OCI-LY7 (cell line): ENCODE measurements around the gene PPP1R16B. TPM values are rescaled to one million over a fixed set of nuclear protein-coding genes. Genes with fewer than 3 reads are reported as not detected.
"Not testable (repeated sequence)": the region's sequence is repeated elsewhere in the genome, so short reads cannot be mapped to it uniquely, and the experiment has no call there.

Experiments used
- BruUV-seq: library from RNA; stranded (reverse); fragments of 400-500 nt; replicated peaks from 2 replicates; lab custom pipeline; 2021; lab: Mats Ljungman, UMichigan
- CTCF ChIA-PET: fragments of 300-600 bp; sonication (Branson Sonifier 250); formaldehyde crosslinking; loops from one replicate; lab custom pipeline; 2022; ENCODE audit warnings: antibody characterized with exemption; ENCODE audit not compliant: unreplicated experiment; lab: Charles Lee
- POLR2A ChIA-PET: fragments of 300-600 bp; sonication (Branson Sonifier 250); formaldehyde crosslinking; loops from one replicate; lab custom pipeline; 2022; ENCODE audit warnings: antibody characterized with exemption; lab: Charles Lee
- DNase-seq: peaks from one replicate; pipeline ENCODE4 v3.0.0-alpha.2; 2015; ENCODE audit warnings: low spot score
- H2AFZ ChIP-seq: fragments of 200-600 bp; sonication (generic), shearing (Covaris generic); 2 replicates; pipeline ENCODE4 v1.6.1; 2014; ENCODE audit warnings: mild to moderate bottlenecking, antibody characterized with exemption, low read length, moderate library complexity
- H3K27ac ChIP-seq: fragments of 200-600 bp; sonication (generic); 2 replicates; pipeline ENCODE4 v1.5.1; 2014; ENCODE audit warnings: mixed run types, low read depth, mild to moderate bottlenecking, moderate library complexity, low read length, inconsistent platforms; ENCODE audit not compliant: poor library complexity, severe bottlenecking
- H3K36me3 ChIP-seq: fragments of 200-600 bp; sonication (generic); 2 replicates; pipeline ENCODE4 v1.6.1; 2014; ENCODE audit warnings: mild to moderate bottlenecking, antibody characterized with exemption, low read length, moderate library complexity, mixed read lengths; ENCODE audit not compliant: insufficient read depth
- H3K4me1 ChIP-seq: fragments of 200-600 bp; sonication (generic); 2 replicates; pipeline ENCODE4 v1.5.1; 2014; ENCODE audit warnings: mild to moderate bottlenecking, low read length; ENCODE audit not compliant: insufficient read depth, poor library complexity, severe bottlenecking
- H3K4me2 ChIP-seq: fragments of 200-600 bp; sonication (generic); 2 replicates; pipeline ENCODE4 v1.6.1; 2014; ENCODE audit warnings: mild to moderate bottlenecking, low read length
- H3K4me3 ChIP-seq: fragments of 200-600 bp; sonication (generic); 2 replicates; pipeline ENCODE4 v1.5.1; 2014; ENCODE audit warnings: mild to moderate bottlenecking, low read depth, low read length; ENCODE audit not compliant: poor library complexity, severe bottlenecking
- H3K79me2 ChIP-seq: fragments of 200-600 bp; sonication (generic); 2 replicates; pipeline ENCODE4 v1.6.1; 2016; ENCODE audit warnings: low read depth, mild to moderate bottlenecking, low read length, moderate library complexity, mixed read lengths; ENCODE audit not compliant: insufficient read depth
- H3K9me2 ChIP-seq: fragments of 200-600 bp; sonication (generic); 2 replicates; pipeline ENCODE4 v1.6.1; 2016; ENCODE audit warnings: mild to moderate bottlenecking, low read length, mixed read lengths; ENCODE audit not compliant: insufficient read depth
- H3K9me3 ChIP-seq: fragments of 200-600 bp; sonication (generic); 2 replicates; pipeline ENCODE4 v1.6.1; 2014; ENCODE audit warnings: mild to moderate bottlenecking, mixed run types, low read length, mixed read lengths
- H4K20me1 ChIP-seq: fragments of 200-600 bp; sonication (generic); 2 replicates; pipeline ENCODE4 v1.6.1; 2014; ENCODE audit warnings: mild to moderate bottlenecking, antibody characterized with exemption, low read length, moderate library complexity, mixed read lengths; ENCODE audit not compliant: insufficient read depth
- EZH2phosphoT487 ChIP-seq: fragments of 200-600 bp; sonication (generic); IDR thresholded peaks from 2 replicates; pipeline ENCODE4 v1.6.1; 2018; ENCODE audit warnings: low read depth, borderline replicate concordance, mild to moderate bottlenecking, mixed run types, antibody characterized with exemption, low read length, moderate library complexity, mixed read lengths
- intact Hi-C: fragments of 100-400 bp; cut with micrococcal nuclease; formaldehyde crosslinking; loops from one replicate; pipeline ENCODE4 v1.10.0; 2022; ENCODE audit not compliant: unreplicated experiment
- total RNA-seq, 2 experiments: library from RNA; depleted of rRNA in 1 of 2; stranded (reverse); fragments of >200 nt in 1 of 2; shearing (Covaris generic) in 1 of 2; gene quantifications; 2 replicates each; pipeline ENCODE4 v1.2.3, GENCODE V29; 2014 to 2022
- TF ChIP-seq, protein P1 (sequence below): fragments of 200-600 bp; sonication (generic); conservative IDR thresholded peaks from 2 replicates; pipeline ENCODE4 v1.5.1; 2014; ENCODE audit warnings: mild to moderate bottlenecking, antibody characterized with exemption, low read length, moderate library complexity, mixed read lengths

Gene PPP1R16B
- total RNA-seq, 2 experiments from 2014 or later: 45.4 to 49.7 TPM

DNA sequence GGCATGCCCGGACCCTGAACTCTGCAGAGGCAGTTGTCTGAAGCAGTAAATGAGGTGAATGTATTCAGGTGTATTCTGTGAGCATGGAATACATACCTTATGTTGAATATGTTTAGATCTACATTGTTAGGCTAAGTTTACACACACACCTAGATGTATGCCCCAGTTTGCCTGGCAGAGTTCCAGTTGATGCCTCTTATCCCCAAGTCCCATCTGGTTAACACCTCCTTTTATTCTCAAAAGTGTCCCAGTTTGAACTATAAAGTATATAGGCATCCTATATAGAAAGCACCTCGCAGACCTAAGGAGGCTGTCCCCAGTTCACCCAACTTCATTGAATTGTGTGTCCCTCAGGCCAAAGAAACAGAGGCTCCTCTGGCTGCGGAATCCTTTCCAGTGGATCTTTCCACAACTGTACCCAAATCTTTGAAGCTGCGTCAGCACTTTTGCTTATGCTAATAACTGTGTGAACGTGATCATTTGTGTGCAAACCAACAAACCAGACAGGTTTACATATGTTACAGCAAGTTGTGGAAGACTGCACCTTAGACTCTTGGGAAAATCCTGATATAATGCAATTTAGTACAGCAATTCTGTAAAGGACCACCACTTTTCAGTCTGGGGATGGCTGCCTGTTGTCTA, 151.9 kb downstream of the PPP1R16B start:
- POLR2A ChIA-PET: interaction anchor here (0.6 kb wide), 1 partner anchor 326 kb away, joined by 3 read pairs; no protein-coding TSS in a partner anchor
- DNase-seq: no peak
- Histone ChIP-seq H3K9me3 (no peaks in the 10 kb centered on the region), H3K27ac (no peak overlapping the region), H3K4me3 (no peak overlapping the region), H3K4me1 (peaks cover 11% of the 10 kb centered on the region), H2AFZ (no peak overlapping the region), H3K4me2 (no peak overlapping the region), H4K20me1 (no peaks in the 10 kb centered on the region), H3K79me2 (peaks cover 11% of the 10 kb centered on the region; the same call in 1 of the 2 replicates), H3K36me3 (peaks cover 26% of the 10 kb centered on the region), H3K9me2 (no peaks in the 10 kb centered on the region)
- no TSS peak for BruUV-seq
- intact Hi-C loops: no loop called here
- TF ChIP-seq, protein P1, sequence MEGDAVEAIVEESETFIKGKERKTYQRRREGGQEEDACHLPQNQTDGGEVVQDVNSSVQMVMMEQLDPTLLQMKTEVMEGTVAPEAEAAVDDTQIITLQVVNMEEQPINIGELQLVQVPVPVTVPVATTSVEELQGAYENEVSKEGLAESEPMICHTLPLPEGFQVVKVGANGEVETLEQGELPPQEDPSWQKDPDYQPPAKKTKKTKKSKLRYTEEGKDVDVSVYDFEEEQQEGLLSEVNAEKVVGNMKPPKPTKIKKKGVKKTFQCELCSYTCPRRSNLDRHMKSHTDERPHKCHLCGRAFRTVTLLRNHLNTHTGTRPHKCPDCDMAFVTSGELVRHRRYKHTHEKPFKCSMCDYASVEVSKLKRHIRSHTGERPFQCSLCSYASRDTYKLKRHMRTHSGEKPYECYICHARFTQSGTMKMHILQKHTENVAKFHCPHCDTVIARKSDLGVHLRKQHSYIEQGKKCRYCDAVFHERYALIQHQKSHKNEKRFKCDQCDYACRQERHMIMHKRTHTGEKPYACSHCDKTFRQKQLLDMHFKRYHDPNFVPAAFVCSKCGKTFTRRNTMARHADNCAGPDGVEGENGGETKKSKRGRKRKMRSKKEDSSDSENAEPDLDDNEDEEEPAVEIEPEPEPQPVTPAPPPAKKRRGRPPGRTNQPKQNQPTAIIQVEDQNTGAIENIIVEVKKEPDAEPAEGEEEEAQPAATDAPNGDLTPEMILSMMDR: no peak
- no peak for TF ChIP-seq EZH2phosphoT487
- CTCF ChIA-PET: no interaction called here

DNA sequence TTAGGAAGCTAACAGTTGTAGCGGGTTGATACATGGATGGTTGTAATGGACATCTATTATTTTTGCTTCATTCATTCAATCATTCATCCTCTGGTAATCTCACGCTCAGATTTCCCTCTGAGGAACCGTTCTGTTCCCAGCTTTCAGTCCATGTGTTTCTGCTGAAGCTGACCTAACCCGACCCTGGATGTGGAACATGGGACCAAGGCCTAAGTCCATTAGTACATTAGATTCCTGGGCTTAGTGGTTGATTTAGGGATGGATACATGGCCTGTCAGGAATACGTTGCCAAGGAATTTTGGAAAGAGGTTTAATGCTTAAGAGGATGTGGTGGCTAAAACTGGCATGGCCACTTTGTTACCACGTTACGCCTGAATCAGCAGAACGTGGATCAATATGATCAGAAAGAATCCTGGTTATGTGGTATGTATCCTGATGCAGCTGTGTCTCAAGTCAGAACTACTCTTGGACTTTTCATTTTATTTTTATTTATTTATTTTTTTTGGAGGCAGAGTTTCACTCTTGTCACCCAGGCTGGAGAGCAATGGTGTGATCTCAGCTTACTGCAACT, 152.5 kb downstream of the PPP1R16B start:
- TF ChIP-seq, protein P1: no peak
- TF ChIP-seq EZH2phosphoT487: no peak
- CTCF ChIA-PET: no interaction called here

DNA sequence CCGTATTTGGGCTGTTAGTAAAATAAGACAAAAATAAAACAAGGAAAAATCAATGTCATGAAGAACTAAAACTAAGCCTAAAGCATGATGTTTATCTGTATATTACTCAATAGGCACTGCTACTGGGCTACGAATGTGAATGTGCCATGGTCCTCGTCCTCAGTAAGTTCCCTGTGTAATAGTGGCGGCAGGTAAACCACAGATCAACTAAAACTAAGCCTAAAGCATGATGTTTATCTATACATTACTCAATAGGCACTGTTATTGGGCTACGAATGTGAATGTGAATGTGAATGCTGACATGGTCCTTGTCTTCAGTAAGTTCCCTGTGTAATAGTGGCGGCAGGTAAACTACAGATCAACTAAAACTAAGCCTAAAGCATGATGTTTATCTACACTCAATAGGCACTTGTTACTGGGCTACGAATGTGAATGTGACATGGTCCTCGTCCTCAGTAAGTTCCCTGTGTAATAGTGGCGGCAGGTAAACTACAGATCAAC, 154.7 kb downstream of the PPP1R16B start:
- POLR2A ChIA-PET: interaction anchor here (0.8 to 3.3 kb wide), 3 partner anchors 26 to 89 kb away, joined by 4 to 9 read pairs (median 7); partner anchors contain the start of gene FAM83D
- H3K9me2 ChIP-seq, H2AFZ ChIP-seq, CTCF ChIA-PET, DNase-seq, H3K36me3 ChIP-seq, H3K9me3 ChIP-seq, H3K27ac ChIP-seq, H4K20me1 ChIP-seq, BruUV-seq, H3K4me3 ChIP-seq: not testable (repeated sequence)
- peaks cover 22% of the 10 kb centered on the region for H3K4me1 ChIP-seq
- H3K4me2 ChIP-seq: peak overlapping the region; percentile 92; the same call in 1 of the 2 replicates
- peaks cover 35% of the 10 kb centered on the region for H3K79me2 ChIP-seq
- intact Hi-C loops: loop anchor here (5.0 to 10.0 kb wide), 2 partner anchors 153 to 515 kb away; partner anchors contain the start of gene PPP1R16B

More for the DNA sequence above, 152.5 kb downstream of the PPP1R16B start:
- Histone ChIP-seq H3K9me2 (no peaks in the 10 kb centered on the region), H4K20me1 (no peaks in the 10 kb centered on the region), H3K4me1 (peaks cover 12% of the 10 kb centered on the region), H2AFZ (no peak overlapping the region), H3K9me3 (no peaks in the 10 kb centered on the region), H3K4me3 (no peak overlapping the region), H3K79me2 (peaks cover 15% of the 10 kb centered on the region), H3K36me3 (peaks cover 20% of the 10 kb centered on the region), H3K27ac (no peak overlapping the region), H3K4me2 (no peak overlapping the region)
- no peak for DNase-seq
- no TSS peak for BruUV-seq
- POLR2A ChIA-PET: no interaction called here
- intact Hi-C loops: no loop called here
